H1 (cell line): ENCODE results near the gene NEGR1. TPM values are rescaled to one million over a fixed set of nuclear protein-coding genes. Genes with fewer than 3 reads are reported as not detected.
A peak's percentile ranks its signal among the peaks of the same experiment; 100 is the strongest.

ENCODE experiments used
- CTCF ChIA-PET: fragments of 300-600 bp; sonication (Branson Sonifier 250); formaldehyde crosslinking; loops from one replicate; lab custom pipeline; 2021; ENCODE audit not compliant: partially characterized antibody; lab: Charles Lee
- POLR2A ChIA-PET: fragments of 300-600 bp; sonication (Branson Sonifier 250); formaldehyde crosslinking; loops from one replicate; lab custom pipeline; 2021; ENCODE audit warnings: inconsistent platforms; ENCODE audit not compliant: partially characterized antibody; lab: Charles Lee
- DNase-seq, 2 experiments: peaks; one replicate each; pipeline versions ENCODE4 v3.0.0 to v3.0.0-alpha.2; 2010 to 2022; ENCODE audit warnings: low spot score in 2 of 2, low read depth in 1 of 2, mixed read lengths in 1 of 2
- FAIRE-seq: peaks from 2 replicates; lab custom pipeline; 2011; peaks lifted over from hg19 to GRCh38; lab: Jason Lieb, UNC
- H2AFZ ChIP-seq: 2 replicates; pipeline ENCODE4 v1.8.1; 2012; ENCODE audit warnings: low read length, inconsistent platforms
- H2AK5ac ChIP-seq: 2 replicates; pipeline ENCODE4 v1.6.1; 2013; ENCODE audit warnings: low read depth, low read length
- H2BK120ac ChIP-seq: replicated peaks from 2 replicates; pipeline ENCODE3; 2013; ENCODE audit warnings: low read depth, low read length, inconsistent platforms
- H2BK12ac ChIP-seq: 2 replicates; pipeline ENCODE4 v1.6.1; 2013; ENCODE audit warnings: low read depth, low read length
- H2BK15ac ChIP-seq: 2 replicates; pipeline ENCODE4 v1.6.1; 2013; ENCODE audit warnings: low read length
- H2BK20ac ChIP-seq: 2 replicates; pipeline ENCODE4 v1.6.1; 2013; ENCODE audit warnings: low read length
- H2BK5ac ChIP-seq: 2 replicates; pipeline ENCODE4 v1.6.1; 2013; ENCODE audit warnings: low read depth, low read length
- H3K14ac ChIP-seq: 2 replicates; pipeline ENCODE4 v1.6.1; 2013; ENCODE audit warnings: inconsistent platforms; ENCODE audit not compliant: insufficient read length
- H3K18ac ChIP-seq: 2 replicates; pipeline ENCODE4 v1.6.1; 2013; ENCODE audit warnings: low read length; ENCODE audit errors: extremely low read depth
- H3K23ac ChIP-seq: 2 replicates; pipeline ENCODE4 v1.6.1; 2013; ENCODE audit warnings: inconsistent platforms; ENCODE audit not compliant: insufficient read length
- H3K23me2 ChIP-seq: 2 replicates; pipeline ENCODE4 v1.6.1; 2013; ENCODE audit warnings: low read depth, low read length
- H3K27ac ChIP-seq: 2 replicates; pipeline ENCODE4 v1.6.1; 2011; ENCODE audit warnings: low read depth, low read length, inconsistent platforms
- H3K27me3 ChIP-seq, 4 experiments: replicated peaks in 1 of 4; 1 replicate in 1 of 4; 2 replicates in 3 of 4; pipeline versions ENCODE4 v1.6.1 to v1.8.1; 2011 to 2013; ENCODE audit warnings: low read length in 3 of 4, mild to moderate bottlenecking in 3 of 4, inconsistent platforms in 2 of 4, mixed read lengths in 2 of 4, moderate library complexity in 1 of 4; ENCODE audit not compliant: control insufficient read depth in 3 of 4, insufficient read depth in 3 of 4; ENCODE audit errors: extremely low read depth in 1 of 4
- H3K36me3 ChIP-seq, 4 experiments: 2 replicates each; pipeline versions ENCODE4 v1.6.1 to v1.8.1; 2011 to 2013; ENCODE audit warnings: mild to moderate bottlenecking in 4 of 4, low read length in 3 of 4, moderate library complexity in 2 of 4, control low read depth in 1 of 4, inconsistent platforms in 1 of 4; ENCODE audit not compliant: insufficient read depth in 4 of 4, control insufficient read depth in 2 of 4
- H3K4ac ChIP-seq: replicated peaks from 2 replicates; pipeline ENCODE3; 2013; ENCODE audit warnings: low read length, low read depth, mixed read lengths, inconsistent platforms; ENCODE audit not compliant: insufficient read length
- H3K4me1 ChIP-seq, 4 experiments: replicated peaks in 1 of 4; 1 replicate in 1 of 4; 2 replicates in 3 of 4; pipeline versions ENCODE4 v1.6.1 to v1.8.1; 2011 to 2013; ENCODE audit warnings: low read length in 3 of 4, inconsistent platforms in 2 of 4, mixed read lengths in 1 of 4; ENCODE audit not compliant: insufficient read depth in 4 of 4, control insufficient read depth in 3 of 4
- H3K4me2 ChIP-seq, 2 experiments: 2 replicates each; pipeline versions ENCODE4 v1.6.1 to v1.8.1; 2011 to 2013; ENCODE audit warnings: low read depth in 2 of 2, low read length in 2 of 2, control low read depth in 1 of 2, inconsistent platforms in 1 of 2, mild to moderate bottlenecking in 1 of 2; ENCODE audit not compliant: insufficient read depth in 1 of 2
- H3K4me3 ChIP-seq, 4 experiments: fragments of 200-600, 300-600 bp in 1 of 4; sonication (generic), shearing (Covaris generic), sonication (Bioruptor Twin) in 1 of 4; 2 replicates each; pipeline versions ENCODE4 v1.5.1 to v1.8.1; 2011 to 2016; ENCODE audit warnings: low read length in 4 of 4, low read depth in 3 of 4, control low read depth in 2 of 4, inconsistent platforms in 2 of 4, mild to moderate bottlenecking in 2 of 4, mixed read lengths in 1 of 4, moderate library complexity in 1 of 4; ENCODE audit not compliant: insufficient read depth in 2 of 4; ENCODE audit errors: extremely low read depth in 1 of 4
- H3K56ac ChIP-seq: replicated peaks from 2 replicates; pipeline ENCODE3; 2013; ENCODE audit warnings: low read depth, mild to moderate bottlenecking, mixed read lengths, low read length, inconsistent platforms; ENCODE audit not compliant: insufficient read length
- H3K79me1 ChIP-seq: 2 replicates; pipeline ENCODE4 v1.6.1; 2013; ENCODE audit warnings: low read depth, low read length, control low read depth
- H3K79me2 ChIP-seq, 2 experiments: 2 replicates each; pipeline versions ENCODE4 v1.6.1 to v1.8.1; 2012 to 2013; ENCODE audit warnings: low read length in 2 of 2, mild to moderate bottlenecking in 2 of 2, inconsistent platforms in 1 of 2; ENCODE audit not compliant: insufficient read depth in 2 of 2, control insufficient read depth in 1 of 2
- H3K9ac ChIP-seq, 4 experiments: replicated peaks in 1 of 4; 1 replicate in 1 of 4; 2 replicates in 3 of 4; pipeline versions ENCODE4 v1.6.1 to v1.8.1; 2011 to 2013; ENCODE audit warnings: low read depth in 3 of 4, low read length in 3 of 4, control low read depth in 2 of 4, mild to moderate bottlenecking in 2 of 4, moderate library complexity in 2 of 4, inconsistent platforms in 1 of 4; ENCODE audit errors: extremely low read depth in 1 of 4
- H3K9me3 ChIP-seq, 2 experiments: 2 replicates each; pipeline versions ENCODE4 v1.6.1 to v1.8.1; 2012 to 2013; ENCODE audit warnings: mild to moderate bottlenecking in 2 of 2, moderate library complexity in 2 of 2, control low read depth in 1 of 2, inconsistent platforms in 1 of 2, low read depth in 1 of 2, low read length in 1 of 2, mixed read lengths in 1 of 2; ENCODE audit not compliant: insufficient read depth in 2 of 2
- H4K20me1 ChIP-seq, 2 experiments: replicated peaks in 1 of 2; 2 replicates each; pipeline versions ENCODE3 to v1.8.1; 2011 to 2013; ENCODE audit warnings: inconsistent platforms in 2 of 2, low read length in 2 of 2, mild to moderate bottlenecking in 1 of 2; ENCODE audit not compliant: insufficient read depth in 2 of 2, control insufficient read depth in 1 of 2
- H4K5ac ChIP-seq: 2 replicates; pipeline ENCODE4 v1.6.1; 2013; ENCODE audit warnings: low read length, low read depth, mixed read lengths, inconsistent platforms; ENCODE audit not compliant: insufficient read length
- H4K8ac ChIP-seq: 2 replicates; pipeline ENCODE4 v1.8.0; 2013; ENCODE audit warnings: mild to moderate bottlenecking, moderate library complexity, low read length, inconsistent platforms; ENCODE audit not compliant: insufficient read depth; ENCODE audit errors: extremely low read depth
- H4K91ac ChIP-seq: replicated peaks from 2 replicates; pipeline ENCODE3; 2013; ENCODE audit warnings: low read length, mixed read lengths, inconsistent platforms; ENCODE audit not compliant: insufficient read length
- MAFK ChIP-seq: IDR thresholded peaks from 2 replicates; pipeline ENCODE4 v1.6.1; 2012; ENCODE audit warnings: low read depth, mild to moderate bottlenecking, improper control_type of control experiment, low read length
- RXRA ChIP-seq: IDR thresholded peaks from 2 replicates; pipeline ENCODE4 v1.6.1; 2011; ENCODE audit warnings: low read depth, mild to moderate bottlenecking, low read length, moderate library complexity; ENCODE audit not compliant: insufficient read depth
- WGBS, 2 experiments: shearing (Covaris generic) in 1 of 2; methylation state at CpG; one replicate each; pipeline versions ENCODE4 v1.1.6 to v1.1.7; 2013 to 2015; ENCODE audit warnings: low lambda C conversion rate in 2 of 2, mixed read lengths in 2 of 2, inconsistent platforms in 1 of 2, low coverage in 1 of 2, missing lambda C conversion rate in 1 of 2; ENCODE audit not compliant: insufficient replicate concordance in 2 of 2, insufficient coverage in 1 of 2, insufficient read length in 1 of 2; ENCODE audit errors: extremely low coverage in 1 of 2, missing lambda C conversion rate in 1 of 2; 5-methylcytosine and 5-hydroxymethylcytosine counted together
- polyA plus RNA-seq, 7 experiments: library from polyadenylated mRNA; depleted of rRNA in 3 of 7; stranded (reverse) in 5 of 7; unstranded in 2 of 7; fragments of >200 nt in 5 of 7; fragments of 200-250 nt in 2 of 7; gene quantifications; 1 replicate in 5 of 7; 2 replicates in 1 of 7; 4 replicates in 1 of 7; pipeline versions ENCODE4 v1.2.1 to v1.2.3, GENCODE V29; 2011 to 2013; ENCODE audit warnings: missing spikeins in 2 of 7, mixed read lengths in 2 of 7
- total RNA-seq: library from RNA; stranded (reverse); fragmentation: NEBNext Ultra II Directional; extraction: Animal tissue kit (Norgen Biotek cat#: 25700); gene quantifications from 2 replicates; pipeline ENCODE4 v1.2.1, GENCODE V29; 2021

Gene NEGR1
- total and polyA plus RNA-seq, 2 of the 8 experiments (the other 6 are each of a cell fraction or from before 2014, with no cell fraction given), result 0.71 to 1.3 TPM

GRCh38 chr1:72140222-72140621 is 142.1 kb downstream of the NEGR1 start:
- H2BK12ac ChIP-seq, result no peak overlapping the region
- no peaks in the 10 kb centered on the region for H3K36me3 ChIP-seq
- H3K27ac ChIP-seq, result no peak overlapping the region
- H4K5ac ChIP-seq, result no peak overlapping the region
- no peak overlapping the region for H3K23ac ChIP-seq
- no peak overlapping the region for H3K4me2 ChIP-seq
- no peaks in the 10 kb centered on the region for H3K4me1 ChIP-seq
- no peak overlapping the region for H3K14ac ChIP-seq
- no peaks in the 10 kb centered on the region for H4K20me1 ChIP-seq
- H3K56ac ChIP-seq, result no peak overlapping the region
- H2BK5ac ChIP-seq, result no peak overlapping the region
- no peak overlapping the region for H2AK5ac ChIP-seq
- CTCF ChIA-PET, result no interaction called here
- TF ChIP-seq RXRA (no peak), MAFK (peak; percentile 56)
- no peak overlapping the region for H4K91ac ChIP-seq
- H3K9me3 ChIP-seq, result no peaks in the 10 kb centered on the region
- WGBS, 2 experiments, result 96% methylated on average over 2 of the region's 2 CpGs; no CpG with 5 or more reads in 1 of the 2 experiments
- no peak overlapping the region for H2BK20ac ChIP-seq
- no peaks in the 10 kb centered on the region for H3K79me2 ChIP-seq
- no peak overlapping the region for H2BK120ac ChIP-seq
- no peak overlapping the region for H4K8ac ChIP-seq
- no peak overlapping the region for H3K4ac ChIP-seq
- POLR2A ChIA-PET, result no interaction called here
- H3K9ac ChIP-seq, result no peak overlapping the region
- H2BK15ac ChIP-seq, result no peak overlapping the region
- FAIRE-seq (no peak), DNase-seq (no peak)
- no peaks in the 10 kb centered on the region for H3K79me1 ChIP-seq
- H3K18ac ChIP-seq, result no peak overlapping the region
- H2AFZ ChIP-seq, result no peak overlapping the region
- no peaks in the 10 kb centered on the region for H3K23me2 ChIP-seq
- H3K27me3 ChIP-seq, result no peaks in the 10 kb centered on the region
- H3K4me3 ChIP-seq, result no peak overlapping the region
